IMR-90 (cell line): Measurements from ENCODE around the gene CAMKMT.

Experiments used
- CEBPB ChIP-seq: IDR thresholded peaks from 2 replicates; pipeline ENCODE4 v1.6.1; 2012; ENCODE audit warnings: low read depth, low read length, improper control_type of control experiment
- CHD1 ChIP-seq: IDR thresholded peaks from 2 replicates; pipeline ENCODE4 v1.6.1; 2012; ENCODE audit warnings: low read depth, low read length, improper control_type of control experiment
- CTCF ChIP-seq: conservative IDR thresholded peaks from 2 replicates; pipeline ENCODE4 v1.5.1; 2012; ENCODE audit warnings: mild to moderate bottlenecking, low read depth, low read length, improper control_type of control experiment
- ELK1 ChIP-seq: fragments of 150-350 bp; IDR thresholded peaks from 2 replicates; pipeline ENCODE4 v1.6.1; 2016; ENCODE audit warnings: low read depth, mild to moderate bottlenecking, low read length, moderate library complexity, borderline replicate concordance
- NFE2L2 ChIP-seq: fragments of 150-350 bp; IDR thresholded peaks from 2 replicates; pipeline ENCODE4 v1.6.1; 2016; ENCODE audit warnings: low read depth, mild to moderate bottlenecking, low read length
- POLR2A ChIP-seq: IDR thresholded peaks from 2 replicates; pipeline ENCODE4 v1.6.1; 2012; ENCODE audit warnings: mild to moderate bottlenecking, low read depth, low read length
- RAD21 ChIP-seq: IDR thresholded peaks from 2 replicates; pipeline ENCODE4 v1.6.1; 2012; ENCODE audit warnings: low read length, improper control_type of control experiment
- RFX5 ChIP-seq: IDR thresholded peaks from 2 replicates; pipeline ENCODE4 v1.8.0; 2012; ENCODE audit warnings: low read depth, mild to moderate bottlenecking, low read length, moderate library complexity
- SMC3 ChIP-seq: fragments of 150-350 bp; IDR thresholded peaks from 2 replicates; pipeline ENCODE4 v1.6.1; 2016; ENCODE audit warnings: low read depth, mild to moderate bottlenecking, antibody characterized with exemption, low read length, moderate library complexity
- USF2 ChIP-seq: fragments of 150-350 bp; IDR thresholded peaks from 2 replicates; pipeline ENCODE4 v1.6.1; 2017; ENCODE audit warnings: mild to moderate bottlenecking, antibody characterized with exemption, low read length, low read depth

GRCh38 chr2:44362207-44363015, 664 bp downstream of the CAMKMT start:
- TF ChIP-seq CTCF: no peak
- no peak for TF ChIP-seq CEBPB
- no peak for TF ChIP-seq SMC3
- TF ChIP-seq POLR2A: no peak
- no peak for TF ChIP-seq ELK1
- TF ChIP-seq RFX5: no peak
- no peak for TF ChIP-seq USF2
- no peak for TF ChIP-seq NFE2L2
- 0 out of 2 replicates have a peak, but pooled peaks have one; percentile 2 for TF ChIP-seq RAD21
- no peak for TF ChIP-seq CHD1
